GM21723 (cell line): ENCODE results near the gene SLFN5.
"Not testable (repeated sequence)": the region's sequence is repeated elsewhere in the genome, so short reads cannot be mapped to it uniquely, and the experiment has no call there.

Source experiments
- ATAC-seq: cut with Tn5 transposase; IDR thresholded peaks from one replicate; pipeline ENCODE4 v1.9.1; 2021; ENCODE audit warnings: mild to moderate bottlenecking, moderate library complexity; ENCODE audit not compliant: unreplicated experiment

The SLFN5 gene

DNA sequence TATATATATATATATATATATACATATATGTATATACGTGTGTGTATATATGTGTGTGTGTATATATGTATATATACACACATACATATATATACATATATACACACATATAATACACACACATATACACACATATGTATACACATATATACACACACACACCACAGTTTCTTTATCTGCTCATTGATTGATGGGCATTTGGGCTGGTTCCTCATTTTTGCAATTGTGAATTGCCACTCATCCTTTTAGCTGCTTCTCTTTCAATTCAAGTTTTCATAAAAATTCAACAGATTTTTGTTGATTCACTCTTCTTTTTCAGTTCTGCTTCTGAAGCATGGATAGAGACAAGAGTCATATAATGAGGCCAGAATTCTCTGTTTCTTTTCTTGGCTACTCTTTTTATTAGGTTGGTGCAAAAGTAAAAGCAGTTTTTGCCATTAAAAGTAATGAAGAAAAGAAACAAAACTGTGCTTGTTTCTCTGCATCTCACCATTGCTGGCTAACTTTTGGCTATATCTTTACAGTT is 44.5 kb downstream of the SLFN5 start:
- no peak for ATAC-seq

DNA sequence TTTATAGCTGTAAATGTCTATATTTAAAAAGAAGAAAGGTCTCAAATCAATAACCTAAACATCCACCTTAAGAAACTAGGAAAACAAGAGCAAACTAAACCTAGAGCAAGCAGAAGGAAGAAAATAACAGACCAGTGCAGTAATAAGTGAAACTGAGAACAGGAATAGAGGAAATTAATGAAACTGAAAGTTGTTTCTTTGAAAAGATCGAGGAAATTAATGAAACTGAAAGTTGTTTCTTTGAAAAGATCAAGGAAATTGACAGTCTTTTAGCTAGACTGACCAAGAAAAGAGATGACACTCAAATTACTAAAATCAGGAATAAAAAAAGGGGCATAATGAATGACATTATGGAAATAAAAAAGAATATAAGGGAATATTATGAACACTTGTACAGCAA is 46.4 kb downstream of the SLFN5 start:
- ATAC-seq = no peak

GRCh38 chr17:35291802-35292201 is 48.9 kb downstream of the SLFN5 start:
- ATAC-seq = no peak

DNA sequence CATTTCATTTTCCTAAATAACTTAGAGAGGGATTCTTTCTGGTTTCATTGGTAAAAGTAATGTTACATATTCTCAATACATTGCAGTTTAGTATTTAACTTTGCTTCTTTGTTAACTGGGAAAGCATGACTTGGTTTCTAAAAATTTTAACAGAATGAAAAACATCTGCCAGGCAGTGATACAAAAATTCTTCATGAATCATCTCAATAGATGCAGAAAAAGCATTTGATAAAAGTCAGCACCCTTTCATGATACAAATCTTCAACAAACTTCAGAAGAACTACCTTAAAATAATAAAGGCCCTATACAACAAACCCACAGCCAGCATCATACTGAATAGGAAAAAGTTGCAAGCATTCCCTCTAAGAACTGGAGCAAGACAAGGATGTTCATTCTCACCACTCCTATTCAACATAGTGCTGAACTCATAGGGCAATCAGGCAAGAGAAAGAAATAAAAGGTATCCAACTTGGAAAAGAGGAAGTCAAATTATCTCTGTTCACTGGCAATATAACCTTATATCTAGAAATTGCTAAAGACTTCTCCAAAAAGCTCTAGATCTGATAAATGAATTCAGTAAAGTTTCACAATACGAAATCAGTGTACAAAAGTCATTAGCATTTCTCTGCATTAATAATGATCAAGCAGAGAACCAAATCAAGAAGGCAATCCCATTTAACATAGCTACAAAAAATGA is 50.4 kb downstream of the SLFN5 start:
- ATAC-seq = no peak

DNA sequence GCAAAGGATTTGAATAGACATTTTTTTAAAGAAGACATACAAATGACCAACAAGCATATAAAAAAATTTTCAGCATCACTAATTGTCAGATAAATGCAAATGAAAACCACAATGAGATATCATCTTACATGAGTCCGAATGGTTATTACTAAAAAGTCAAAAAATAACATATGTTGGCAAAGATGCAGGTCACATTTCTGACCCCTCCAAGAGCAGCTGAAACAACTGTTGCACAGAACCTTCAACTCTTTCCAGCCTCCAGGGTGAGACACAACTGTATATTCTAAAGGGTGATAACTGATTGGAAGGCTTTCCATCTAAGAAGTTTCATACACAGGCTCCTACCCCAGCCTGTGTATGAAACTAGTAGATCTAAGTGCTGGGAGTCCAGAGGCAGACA is 51.9 kb downstream of the SLFN5 start:
- ATAC-seq = no peak

DNA sequence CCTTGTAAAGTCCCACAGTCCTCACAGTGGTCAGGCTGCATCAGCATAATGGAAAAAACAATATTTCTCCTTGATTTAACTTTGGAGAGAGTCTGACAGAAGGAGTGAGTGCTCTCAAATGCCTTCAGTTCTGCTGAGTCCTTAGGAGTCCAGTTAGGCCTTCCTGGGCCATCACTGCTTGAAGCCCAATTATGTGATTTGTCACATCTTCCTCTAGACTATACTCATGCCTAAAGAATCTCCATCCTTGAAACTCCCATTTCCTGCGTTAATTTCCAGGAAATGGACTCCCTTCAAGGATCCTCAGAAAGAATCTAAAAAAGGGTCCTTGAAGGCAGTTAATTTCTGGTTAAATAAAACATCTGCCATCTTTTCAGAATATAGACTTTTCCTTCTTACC is 52.8 kb downstream of the SLFN5 start:
- no peak for ATAC-seq

- ATAC-seq = no peak
Measured at GRCh38 chr17:35297666-35298065, 54.8 kb downstream of the SLFN5 start.

GRCh38 chr17:35298639-35299038 is 55.8 kb downstream of the SLFN5 start:
- ATAC-seq = no peak

DNA sequence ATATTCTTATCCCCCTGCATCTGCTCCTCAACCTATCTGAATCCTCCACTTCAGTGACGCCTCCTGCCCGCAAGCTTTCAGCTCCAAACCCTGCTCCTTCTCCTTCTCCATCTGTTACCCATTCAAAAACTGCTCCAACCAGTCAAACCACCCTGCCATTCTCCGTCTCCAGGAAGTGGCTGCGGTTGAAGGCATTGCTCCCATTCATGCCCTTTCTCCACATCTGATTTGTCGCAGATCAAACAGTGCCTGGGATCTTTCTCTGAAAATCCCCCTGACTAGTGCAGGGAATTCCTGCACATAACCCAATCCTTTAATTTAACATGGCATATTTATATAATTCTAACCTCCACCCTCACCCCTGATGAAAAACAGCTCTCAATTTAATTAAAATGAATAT is 56.3 kb downstream of the SLFN5 start:
- no peak for ATAC-seq

- not testable (repeated sequence) for ATAC-seq
Measured at GRCh38 chr17:35309345-35309744, 66.5 kb downstream of the SLFN5 start.

- no peak for ATAC-seq
Measured at GRCh38 chr17:35312346-35312745, 69.5 kb downstream of the SLFN5 start.

GRCh38 chr17:35312790-35313711 is 70.2 kb downstream of the SLFN5 start:
- peak; percentile 80 for ATAC-seq

- no peak for ATAC-seq
Measured at GRCh38 chr17:35313875-35314409, 71.1 kb downstream of the SLFN5 start.

DNA sequence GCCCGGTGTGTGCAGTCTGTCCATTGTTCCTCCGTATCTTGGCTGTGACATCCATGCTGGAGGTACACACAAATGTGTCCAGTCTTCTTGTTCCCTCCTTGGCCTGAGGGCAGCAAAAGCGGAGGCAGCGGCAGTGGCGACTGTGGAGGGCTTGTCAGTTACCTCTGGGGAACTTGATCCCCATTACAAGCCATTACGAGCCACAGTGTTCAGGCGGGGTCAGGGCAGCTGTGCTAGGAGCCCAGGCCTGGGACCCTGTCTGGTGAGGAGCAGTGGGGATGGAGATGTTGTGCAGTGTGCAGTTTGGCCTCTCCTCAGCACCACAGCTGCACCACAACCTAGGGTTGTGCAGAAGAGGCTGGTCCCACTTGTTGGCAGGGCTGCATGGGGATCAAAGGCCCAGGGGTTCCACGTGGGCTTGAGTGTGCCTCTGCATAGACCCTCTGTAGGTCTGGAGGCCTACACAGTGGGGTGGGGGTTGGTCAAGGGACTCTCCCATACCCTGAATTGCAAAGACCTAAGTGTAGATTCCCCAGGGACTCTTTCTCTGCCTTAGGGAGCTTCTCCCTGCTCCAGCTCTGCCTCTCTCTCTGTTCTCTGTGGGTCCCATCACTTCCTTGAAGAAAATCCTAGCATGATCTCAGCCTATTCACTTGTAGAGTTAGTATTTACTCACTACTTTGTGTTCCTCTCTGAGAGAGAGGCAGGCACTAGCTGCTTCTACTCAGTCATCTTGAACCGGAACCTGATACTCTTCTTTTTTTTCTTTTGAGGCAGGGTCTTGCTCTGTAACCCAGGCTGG is 71.7 kb downstream of the SLFN5 start:
- no peak for ATAC-seq

GRCh38 chr17:35315283-35315682 is 72.4 kb downstream of the SLFN5 start:
- ATAC-seq = no peak

- no peak for ATAC-seq
Measured at GRCh38 chr17:35315971-35316370, 73.1 kb downstream of the SLFN5 start.

DNA sequence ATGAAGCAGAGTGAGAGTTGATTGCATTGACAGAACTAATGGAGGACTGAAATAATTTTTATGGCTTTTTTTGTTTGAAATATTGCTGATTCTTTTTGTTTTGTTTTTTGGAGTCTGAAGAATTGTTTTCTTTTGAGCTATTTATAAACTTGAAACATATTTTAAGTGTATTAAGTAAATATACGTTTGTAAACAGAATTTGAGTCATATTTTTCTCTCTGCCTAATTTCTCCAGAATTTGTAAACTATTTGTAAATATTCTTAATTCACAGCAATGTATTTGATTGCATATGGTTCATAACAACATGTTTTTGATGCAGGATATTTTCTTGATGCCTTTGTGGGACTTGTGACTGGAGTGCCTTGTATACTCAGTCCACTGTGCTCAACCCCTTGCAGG is 79.9 kb downstream of the SLFN5 start:
- ATAC-seq = no peak
